HG03378 (cell line): Measurements from ENCODE around the gene ST7L.

Experiments used
- ATAC-seq: cut with Tn5 transposase; IDR thresholded peaks from one replicate; pipeline ENCODE4 v1.9.1; 2021; ENCODE audit warnings: mild to moderate bottlenecking, moderate library complexity; ENCODE audit not compliant: unreplicated experiment

The ST7L gene

DNA sequence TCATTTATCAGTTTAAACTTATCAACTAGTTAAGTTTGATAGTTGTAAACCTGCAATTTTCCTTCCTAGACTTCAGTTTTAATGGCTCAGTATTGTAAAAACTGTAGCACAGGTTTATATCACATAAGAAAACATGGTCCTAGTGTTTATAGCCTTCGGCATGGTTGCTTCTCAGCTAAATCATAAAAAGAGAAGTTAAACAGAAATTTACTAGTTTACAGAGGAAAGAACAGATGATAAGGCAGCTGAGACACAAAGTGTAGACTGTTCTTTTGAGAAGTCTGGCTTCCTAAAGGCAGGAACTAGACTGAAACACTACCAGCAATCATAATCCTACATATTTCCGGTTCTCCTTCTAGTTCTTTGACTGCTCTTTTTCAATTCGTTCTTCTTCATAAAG, 70.4 kb downstream of the ST7L start:
- no peak for ATAC-seq

DNA sequence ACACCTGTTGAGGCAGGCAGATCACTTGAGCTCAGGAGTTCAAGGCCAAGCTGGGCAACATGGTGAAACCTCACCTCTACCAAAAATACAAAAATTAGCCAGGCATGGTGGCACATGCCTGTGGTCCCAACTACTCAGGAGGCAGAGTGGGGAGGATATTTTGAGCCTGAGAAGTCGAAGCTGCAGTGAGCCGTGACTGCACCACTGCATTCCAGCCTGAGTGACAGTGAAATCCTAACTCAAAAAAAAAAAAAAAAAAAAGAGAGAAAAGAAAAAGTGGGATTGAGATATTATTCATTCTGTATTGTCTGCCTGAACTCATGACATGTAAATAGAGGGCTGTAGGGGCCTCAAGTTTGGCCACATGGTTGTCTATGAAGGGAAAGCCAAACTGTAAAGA, 72.9 kb downstream of the ST7L start:
- no peak for ATAC-seq

GRCh38 chr1:112544751-112545150, 74.2 kb downstream of the ST7L start:
- ATAC-seq, result no peak

- ATAC-seq, result no peak
Measured at GRCh38 chr1:112544011-112544688, 74.8 kb downstream of the ST7L start.

GRCh38 chr1:112542206-112542973, 76.6 kb downstream of the ST7L start:
- ATAC-seq, result no peak

GRCh38 chr1:112541299-112541698, 77.6 kb downstream of the ST7L start:
- no peak for ATAC-seq

GRCh38 chr1:112540226-112540794, 78.6 kb downstream of the ST7L start:
- no peak for ATAC-seq

GRCh38 chr1:112538883-112539282, 80.1 kb downstream of the ST7L start:
- ATAC-seq, result no peak

DNA sequence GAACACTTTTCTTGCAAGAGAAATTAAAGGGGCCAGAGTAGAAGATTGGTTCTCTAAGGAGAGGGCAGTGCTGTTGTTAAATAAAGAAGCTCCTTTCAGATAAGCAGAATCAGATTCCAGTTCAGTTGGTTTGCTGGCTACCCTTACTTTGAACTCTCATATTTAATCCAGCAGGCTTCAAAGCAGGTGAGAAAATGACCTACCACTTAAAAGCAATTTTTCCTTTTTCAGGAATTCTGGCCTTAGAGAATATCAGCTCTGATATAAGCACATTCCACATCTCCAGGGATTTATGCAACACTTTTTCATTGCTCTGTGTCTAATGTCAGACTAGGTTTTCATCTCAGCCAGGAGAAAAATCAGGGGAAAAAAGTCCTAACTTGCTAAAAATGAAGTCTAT, 81.5 kb downstream of the ST7L start:
- ATAC-seq, result no peak

DNA sequence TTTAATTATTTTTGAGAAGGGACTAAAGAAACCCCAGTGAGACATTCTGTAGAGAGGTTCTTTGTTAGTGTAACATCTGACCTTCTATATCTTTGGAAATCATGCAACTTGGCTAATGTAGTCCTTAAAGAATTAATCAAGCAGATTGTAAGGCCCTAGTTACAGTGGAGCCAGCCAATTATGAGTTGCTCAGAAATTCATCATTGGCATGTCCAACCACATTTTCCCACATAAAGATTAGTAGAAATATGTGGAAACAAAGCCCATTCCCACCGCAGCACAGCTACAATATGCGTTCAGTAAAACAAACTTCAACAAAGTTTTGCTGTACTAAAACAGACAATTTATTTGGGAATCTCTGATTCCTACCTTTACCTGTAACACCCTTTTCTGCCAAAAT, 82.4 kb downstream of the ST7L start:
- no peak for ATAC-seq

- no peak for ATAC-seq
Measured at GRCh38 chr1:112533029-112533428, 85.9 kb downstream of the ST7L start.

- no peak for ATAC-seq
Measured at GRCh38 chr1:112532064-112532463, 86.9 kb downstream of the ST7L start.

DNA sequence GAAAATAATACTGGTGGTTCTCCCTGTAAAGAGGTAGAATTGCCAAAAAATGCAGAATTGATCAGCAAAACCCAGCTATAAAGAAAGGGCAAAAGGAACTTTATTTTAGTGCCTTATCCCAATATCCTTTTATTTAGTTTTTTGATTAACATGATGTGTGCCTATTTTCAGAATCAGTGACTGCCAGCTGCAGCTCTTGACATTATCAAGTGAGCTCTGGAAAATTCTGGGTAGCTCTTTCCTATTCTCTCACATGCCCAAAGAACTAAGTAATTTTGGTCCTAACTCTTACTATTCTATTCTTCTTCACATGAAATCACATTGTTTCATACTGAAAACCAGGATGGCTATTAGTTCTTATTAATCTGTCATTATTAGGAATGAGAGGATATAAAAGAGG, 88.1 kb downstream of the ST7L start:
- ATAC-seq, result no peak

GRCh38 chr1:112529301-112529700, 89.6 kb downstream of the ST7L start:
- ATAC-seq, result no peak

GRCh38 chr1:112528076-112528475, 90.9 kb downstream of the ST7L start:
- no peak for ATAC-seq

GRCh38 chr1:112527266-112528010, 91.5 kb downstream of the ST7L start:
- ATAC-seq, result no peak

GRCh38 chr1:112524986-112525385, 94.0 kb downstream of the ST7L start:
- ATAC-seq, result no peak

DNA sequence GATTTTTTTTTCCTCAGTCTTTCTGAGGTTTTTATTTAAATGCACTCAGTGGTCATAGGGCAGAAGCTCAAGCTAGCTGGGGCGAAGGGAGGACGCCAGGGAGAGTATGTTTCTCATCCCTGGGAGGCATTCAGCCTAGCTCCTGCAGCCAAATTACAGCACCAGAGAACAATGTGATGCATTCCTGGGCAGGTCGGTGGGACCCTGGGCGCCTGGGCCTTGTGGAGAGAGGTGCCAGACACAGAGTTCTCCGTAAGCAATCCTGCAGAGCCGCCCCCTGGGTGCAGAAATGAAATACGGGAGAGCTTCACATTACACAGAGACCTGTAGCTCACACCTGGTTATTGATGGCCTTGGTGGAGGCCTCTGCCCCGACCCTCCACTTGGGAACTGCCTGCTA, 94.7 kb downstream of the ST7L start:
- no peak for ATAC-seq

- ATAC-seq, result no peak
Measured at GRCh38 chr1:112522621-112523020, 96.3 kb downstream of the ST7L start.

- ATAC-seq, result no peak
Measured at GRCh38 chr1:112520166-112520565, 98.8 kb downstream of the ST7L start.

- ATAC-seq, result no peak
Measured at GRCh38 chr1:112518186-112518585, 100.8 kb downstream of the ST7L start.

GRCh38 chr1:112517646-112518045, 101.3 kb downstream of the ST7L start:
- no peak for ATAC-seq
